WERI-Rb-1 (cell line): ENCODE measurements around the gene CLEC4D.
"Not testable (repeated sequence)": the region's sequence is repeated elsewhere in the genome, so short reads cannot be mapped to it uniquely, and the experiment has no call there.

Experiments used
- DNase-seq: peaks from one replicate; pipeline ENCODE4 v3.0.0-alpha.2; 2020
- H3K27ac ChIP-seq: fragments of 250-450 bp; sonication (Bioruptor Pico); 2 replicates; pipeline ENCODE4 v1.5.1; 2020; ENCODE audit warnings: mild to moderate bottlenecking, moderate library complexity
- H3K27me3 ChIP-seq: fragments of 250-450 bp; sonication (Bioruptor Pico); 2 replicates; pipeline ENCODE4 v1.5.1; 2021; ENCODE audit warnings: mild to moderate bottlenecking, low read depth, moderate library complexity; ENCODE audit not compliant: insufficient read depth, severe bottlenecking
- H3K36me3 ChIP-seq: fragments of 250-450 bp; sonication (Bioruptor Pico); 2 replicates; pipeline ENCODE4 v1.5.1; 2020; ENCODE audit warnings: mild to moderate bottlenecking, moderate library complexity
- H3K4me3 ChIP-seq: 2 replicates; pipeline ENCODE4 v1.5.1; 2011; ENCODE audit warnings: low read depth, mild to moderate bottlenecking, control low read depth, low read length
- H3K9me3 ChIP-seq: fragments of 250-450 bp; sonication (Bioruptor Pico); 2 replicates; pipeline ENCODE4 v1.5.1; 2021; ENCODE audit warnings: mild to moderate bottlenecking, moderate library complexity; ENCODE audit not compliant: severe bottlenecking
- CTCF ChIP-seq: IDR thresholded peaks from 2 replicates; pipeline ENCODE4 v1.5.1; 2011; ENCODE audit warnings: low read depth, mild to moderate bottlenecking, control low read depth, inconsistent platforms, low read length

Gene CLEC4D

GRCh38 chr12:8562310-8562709 is 49.0 kb downstream of the CLEC4D start:
- H3K9me3 ChIP-seq = peaks cover 3% of the 10 kb centered on the region
- H3K27me3 ChIP-seq = no peaks in the 10 kb centered on the region
- H3K27ac ChIP-seq = no peak overlapping the region
- no peak for DNase-seq
- H3K4me3 ChIP-seq = no peak overlapping the region
- H3K36me3 ChIP-seq = no peaks in the 10 kb centered on the region
- TF ChIP-seq CTCF = no peak

- Histone ChIP-seq H3K4me3 (no peak overlapping the region), H3K9me3 (peaks cover 3% of the 10 kb centered on the region), H3K27ac (no peak overlapping the region), H3K36me3 (no peaks in the 10 kb centered on the region), H3K27me3 (no peaks in the 10 kb centered on the region)
- DNase-seq = no peak
- TF ChIP-seq CTCF = no peak
Measured at GRCh38 chr12:8563356-8563755, 50.1 kb downstream of the CLEC4D start.

- Histone ChIP-seq H3K27me3 (no peaks in the 10 kb centered on the region), H3K36me3 (no peaks in the 10 kb centered on the region), H3K4me3 (no peak overlapping the region), H3K9me3 (peaks cover 3% of the 10 kb centered on the region), H3K27ac (no peak overlapping the region)
- no peak for TF ChIP-seq CTCF
- no peak for DNase-seq
Measured at GRCh38 chr12:8564656-8565055, 51.4 kb downstream of the CLEC4D start.

- H3K36me3 ChIP-seq, H3K4me3 ChIP-seq, DNase-seq, H3K27ac ChIP-seq, H3K9me3 ChIP-seq, H3K27me3 ChIP-seq: not testable (repeated sequence)
Measured at GRCh38 chr12:8566052-8566451, 52.7 kb downstream of the CLEC4D start.

GRCh38 chr12:8566525-8566924 is 53.2 kb downstream of the CLEC4D start:
- no peak for TF ChIP-seq CTCF
- DNase-seq = no peak

More at GRCh38 chr12:8566525-8566924, 53.2 kb downstream of the CLEC4D start:
- Histone ChIP-seq H3K9me3 (peaks cover 3% of the 10 kb centered on the region), H3K27ac (no peak overlapping the region), H3K36me3 (no peaks in the 10 kb centered on the region), H3K4me3 (no peak overlapping the region), H3K27me3 (no peaks in the 10 kb centered on the region)
